ENCODE measurements around the gene DERA. TPM values are rescaled to one million over a fixed set of nuclear protein-coding genes. Genes with fewer than 3 reads are reported as not detected.

Gene DERA
- total and polyA plus RNA-seq, 2 donors (not counting 1 experiment from before 2014, with no cell fraction given) = 48.2 to 51.5 TPM

DNA sequence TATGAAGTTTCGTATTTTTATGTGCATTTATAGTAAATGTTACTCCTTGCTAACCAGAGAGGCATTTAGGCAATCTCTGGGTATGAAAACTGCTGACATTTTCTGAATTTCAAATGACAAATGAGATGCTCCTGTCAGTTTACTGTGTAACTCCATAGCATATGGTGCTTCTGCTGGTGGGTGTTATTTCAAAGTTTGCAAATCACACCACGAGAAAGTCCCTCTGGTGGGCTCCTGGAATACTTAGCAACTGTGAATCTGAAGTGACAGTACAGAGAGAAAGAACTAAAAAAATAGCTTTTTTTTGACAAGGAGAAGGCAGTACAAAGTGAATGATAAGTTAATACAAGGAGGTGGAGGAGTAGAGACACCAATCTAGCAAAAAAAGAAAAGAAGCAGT, 161.5 kb downstream of the DERA start:
- no peak overlapping the region for H3K9ac ChIP-seq (ENCODE audit: insufficient read depth, low read length)
- no peaks in the 10 kb centered on the region for H3K79me2 ChIP-seq (ENCODE audit: control insufficient read depth, insufficient read depth, low read length)
- no peaks in the 10 kb centered on the region for H3K27me3 ChIP-seq (ENCODE audit: control insufficient read depth, insufficient read depth, low read length)
- no peak for DNase-seq (ENCODE audit: low read depth in 2 of 2)
- no peak overlapping the region for H2AFZ ChIP-seq (ENCODE audit: low read length)
- no peak overlapping the region for H3K27ac ChIP-seq (ENCODE audit: insufficient read depth, low read length)
- TF ChIP-seq, protein P1, sequence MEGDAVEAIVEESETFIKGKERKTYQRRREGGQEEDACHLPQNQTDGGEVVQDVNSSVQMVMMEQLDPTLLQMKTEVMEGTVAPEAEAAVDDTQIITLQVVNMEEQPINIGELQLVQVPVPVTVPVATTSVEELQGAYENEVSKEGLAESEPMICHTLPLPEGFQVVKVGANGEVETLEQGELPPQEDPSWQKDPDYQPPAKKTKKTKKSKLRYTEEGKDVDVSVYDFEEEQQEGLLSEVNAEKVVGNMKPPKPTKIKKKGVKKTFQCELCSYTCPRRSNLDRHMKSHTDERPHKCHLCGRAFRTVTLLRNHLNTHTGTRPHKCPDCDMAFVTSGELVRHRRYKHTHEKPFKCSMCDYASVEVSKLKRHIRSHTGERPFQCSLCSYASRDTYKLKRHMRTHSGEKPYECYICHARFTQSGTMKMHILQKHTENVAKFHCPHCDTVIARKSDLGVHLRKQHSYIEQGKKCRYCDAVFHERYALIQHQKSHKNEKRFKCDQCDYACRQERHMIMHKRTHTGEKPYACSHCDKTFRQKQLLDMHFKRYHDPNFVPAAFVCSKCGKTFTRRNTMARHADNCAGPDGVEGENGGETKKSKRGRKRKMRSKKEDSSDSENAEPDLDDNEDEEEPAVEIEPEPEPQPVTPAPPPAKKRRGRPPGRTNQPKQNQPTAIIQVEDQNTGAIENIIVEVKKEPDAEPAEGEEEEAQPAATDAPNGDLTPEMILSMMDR (conservative IDR thresholded peaks at IDR 0.05 in 1 of 2, IDR thresholded peaks at IDR 0.05 in 1 of 2; ENCODE audit: low read depth in 1 of 2, low read length in 2 of 2) = no peak
- no peak for TF ChIP-seq EZH2 (IDR thresholded peaks at IDR 0.05; ENCODE audit: low read length, missing control alignments)
- H3K36me3 ChIP-seq (ENCODE audit: control insufficient read depth, insufficient read depth, low read length) = no peaks in the 10 kb centered on the region
- no peak overlapping the region for H3K4me2 ChIP-seq (ENCODE audit: extremely low read depth, insufficient read depth, low read length)
- H3K4me1 ChIP-seq (ENCODE audit: control insufficient read depth, extremely low read depth, insufficient read depth, low read length) = no peaks in the 10 kb centered on the region
- H4K20me1 ChIP-seq (ENCODE audit: control insufficient read depth, extremely low read depth, insufficient read depth, low read length) = no peaks in the 10 kb centered on the region
- no peak overlapping the region for H3K4me3 ChIP-seq (replicated peaks in 1 of 4; ENCODE audit: control extremely low read depth in 1 of 4, insufficient read depth in 1 of 4, low read depth in 3 of 4, low read length in 4 of 4)
- H3K9me3 ChIP-seq (ENCODE audit: control insufficient read depth, insufficient read depth, low read depth, low read length) = no peaks in the 10 kb centered on the region

GRCh38 chr12:16074894-16075293, 163.8 kb downstream of the DERA start:
- H3K9ac ChIP-seq (ENCODE audit: insufficient read depth, low read length) = no peak overlapping the region
- no peak overlapping the region for H3K4me2 ChIP-seq (ENCODE audit: extremely low read depth, insufficient read depth, low read length)
- TF ChIP-seq, protein P1 (conservative IDR thresholded peaks at IDR 0.05 in 1 of 2, IDR thresholded peaks at IDR 0.05 in 1 of 2; ENCODE audit: low read depth in 1 of 2, low read length in 2 of 2) = no peak
- no peak for TF ChIP-seq EZH2 (IDR thresholded peaks at IDR 0.05; ENCODE audit: low read length, missing control alignments)
- H3K27me3 ChIP-seq (ENCODE audit: control insufficient read depth, insufficient read depth, low read length) = no peaks in the 10 kb centered on the region
- H3K79me2 ChIP-seq (ENCODE audit: control insufficient read depth, insufficient read depth, low read length) = no peaks in the 10 kb centered on the region
- H3K4me3 ChIP-seq (replicated peaks in 1 of 4; ENCODE audit: control extremely low read depth in 1 of 4, insufficient read depth in 1 of 4, low read depth in 3 of 4, low read length in 4 of 4) = no peak overlapping the region
- H3K27ac ChIP-seq (ENCODE audit: insufficient read depth, low read length) = no peak overlapping the region
- no peak overlapping the region for H2AFZ ChIP-seq (ENCODE audit: low read length)
- no peaks in the 10 kb centered on the region for H3K9me3 ChIP-seq (ENCODE audit: control insufficient read depth, insufficient read depth, low read depth, low read length)
- no peak for DNase-seq (ENCODE audit: low read depth in 2 of 2)
- H3K4me1 ChIP-seq (ENCODE audit: control insufficient read depth, extremely low read depth, insufficient read depth, low read length) = no peaks in the 10 kb centered on the region
- H3K36me3 ChIP-seq (ENCODE audit: control insufficient read depth, insufficient read depth, low read length) = no peaks in the 10 kb centered on the region
- H4K20me1 ChIP-seq (ENCODE audit: control insufficient read depth, extremely low read depth, insufficient read depth, low read length) = no peaks in the 10 kb centered on the region

DNA sequence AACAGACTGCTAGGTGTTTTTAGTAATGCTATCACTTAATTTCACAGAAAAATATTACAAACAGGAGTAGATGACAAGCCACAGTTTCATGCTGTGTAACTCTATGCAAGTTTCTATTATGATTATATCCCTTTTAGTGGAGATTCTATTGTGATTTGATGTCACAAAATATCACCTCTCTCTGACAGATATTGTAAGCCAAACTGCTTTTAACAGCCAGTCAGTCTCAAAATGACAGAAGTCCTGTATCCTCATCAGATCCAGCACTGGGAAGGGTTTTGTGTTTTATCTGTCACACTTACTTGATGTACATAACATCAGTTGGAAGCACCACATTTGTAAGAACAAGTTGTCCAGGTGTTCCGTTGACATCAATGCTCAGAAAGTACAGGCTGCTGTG, 164.8 kb downstream of the DERA start:
- H3K9ac ChIP-seq (ENCODE audit: insufficient read depth, low read length) = no peak overlapping the region
- H3K27me3 ChIP-seq (ENCODE audit: control insufficient read depth, insufficient read depth, low read length) = no peaks in the 10 kb centered on the region
- TF ChIP-seq, protein P1 (conservative IDR thresholded peaks at IDR 0.05 in 1 of 2, IDR thresholded peaks at IDR 0.05 in 1 of 2; ENCODE audit: low read depth in 1 of 2, low read length in 2 of 2) = no peak
- no peak for TF ChIP-seq EZH2 (IDR thresholded peaks at IDR 0.05; ENCODE audit: low read length, missing control alignments)
- H3K9me3 ChIP-seq (ENCODE audit: control insufficient read depth, insufficient read depth, low read depth, low read length) = no peaks in the 10 kb centered on the region
- no peaks in the 10 kb centered on the region for H3K36me3 ChIP-seq (ENCODE audit: control insufficient read depth, insufficient read depth, low read length)
- H3K27ac ChIP-seq (ENCODE audit: insufficient read depth, low read length) = no peak overlapping the region
- no peaks in the 10 kb centered on the region for H4K20me1 ChIP-seq (ENCODE audit: control insufficient read depth, extremely low read depth, insufficient read depth, low read length)
- no peak overlapping the region for H3K4me3 ChIP-seq (replicated peaks in 1 of 4; ENCODE audit: control extremely low read depth in 1 of 4, insufficient read depth in 1 of 4, low read depth in 3 of 4, low read length in 4 of 4)
- H3K79me2 ChIP-seq (ENCODE audit: control insufficient read depth, insufficient read depth, low read length) = no peaks in the 10 kb centered on the region
- DNase-seq (ENCODE audit: low read depth in 2 of 2) = no peak
- H2AFZ ChIP-seq (ENCODE audit: low read length) = no peak overlapping the region
- H3K4me1 ChIP-seq (ENCODE audit: control insufficient read depth, extremely low read depth, insufficient read depth, low read length) = no peaks in the 10 kb centered on the region
- H3K4me2 ChIP-seq (ENCODE audit: extremely low read depth, insufficient read depth, low read length) = no peak overlapping the region

All from fibroblast of lung (primary cell).